Fibroblast of lung (primary cell): ENCODE measurements around the gene TSPAN18. TPM values are rescaled to one million over a fixed set of nuclear protein-coding genes. Genes with fewer than 3 reads are reported as not detected.

Experiments used
- DNase-seq, 2 donors: peaks; one replicate each; pipeline versions ENCODE4 v3.0.0 to v3.0.0-alpha.2; 2010; ENCODE audit warnings: low read depth in 2 of 2
- H2AFZ ChIP-seq: 2 replicates; pipeline ENCODE4 v1.5.1; 2012; ENCODE audit warnings: low read length, control low read depth, inconsistent platforms
- H3K27ac ChIP-seq: 2 replicates; pipeline ENCODE4 v1.5.1; 2011; ENCODE audit warnings: low read length, control low read depth; ENCODE audit not compliant: insufficient read depth
- H3K27me3 ChIP-seq: 2 replicates; pipeline ENCODE4 v1.5.1; 2011; ENCODE audit warnings: mild to moderate bottlenecking, low read length; ENCODE audit not compliant: control insufficient read depth, insufficient read depth
- H3K36me3 ChIP-seq: 2 replicates; pipeline ENCODE4 v1.5.1; 2011; ENCODE audit warnings: low read length; ENCODE audit not compliant: control insufficient read depth, insufficient read depth
- H3K4me1 ChIP-seq: 2 replicates; pipeline ENCODE4 v1.5.1; 2011; ENCODE audit warnings: low read length; ENCODE audit not compliant: control insufficient read depth, insufficient read depth; ENCODE audit errors: extremely low read depth
- H3K4me2 ChIP-seq: 2 replicates; pipeline ENCODE4 v1.5.1; 2011; ENCODE audit warnings: low read length, control low read depth; ENCODE audit not compliant: insufficient read depth; ENCODE audit errors: extremely low read depth
- H3K4me3 ChIP-seq, 4 experiments: fragments of 200-600 bp in 1 of 4; sonication (generic) in 1 of 4; replicated peaks in 1 of 4; 2 replicates each; pipeline ENCODE4 v1.5.1; 2011 to 2016; ENCODE audit warnings: low read length in 4 of 4, low read depth in 3 of 4, mild to moderate bottlenecking in 3 of 4, control low read depth in 2 of 4, inconsistent platforms in 1 of 4, mixed read lengths in 1 of 4; ENCODE audit not compliant: insufficient read depth in 1 of 4; ENCODE audit errors: control extremely low read depth in 1 of 4
- H3K79me2 ChIP-seq: 2 replicates; pipeline ENCODE4 v1.5.1; 2012; ENCODE audit warnings: mild to moderate bottlenecking, low read length, inconsistent platforms; ENCODE audit not compliant: control insufficient read depth, insufficient read depth
- H3K9ac ChIP-seq: 2 replicates; pipeline ENCODE4 v1.5.1; 2011; ENCODE audit warnings: mild to moderate bottlenecking, low read length, control low read depth; ENCODE audit not compliant: insufficient read depth
- H3K9me3 ChIP-seq: 2 replicates; pipeline ENCODE4 v1.5.1; 2012; ENCODE audit warnings: low read depth, low read length; ENCODE audit not compliant: control insufficient read depth, insufficient read depth
- H4K20me1 ChIP-seq: 2 replicates; pipeline ENCODE4 v1.5.1; 2011; ENCODE audit warnings: low read length; ENCODE audit not compliant: control insufficient read depth, insufficient read depth; ENCODE audit errors: extremely low read depth
- EZH2 ChIP-seq: IDR thresholded peaks from 2 replicates; pipeline ENCODE4 v1.5.1; 2012; ENCODE audit warnings: low read length, control low read depth, mild to moderate bottlenecking; ENCODE audit errors: missing control alignments
- polyA plus RNA-seq, 2 donors: library from polyadenylated mRNA; depleted of rRNA in 1 of 2; stranded (reverse) in 1 of 2; unstranded in 1 of 2; fragments of >200 nt; gene quantifications; 2 replicates each; pipeline ENCODE4 v1.2.1, GENCODE V29; 2011 to 2012; ENCODE audit warnings: missing spikeins in 1 of 2
- total RNA-seq: library from RNA; depleted of rRNA; stranded (reverse); fragments of >200 nt; gene quantifications from 2 replicates; pipeline ENCODE4 v1.2.1, GENCODE V29; 2014
- TF ChIP-seq, protein P1 (sequence below), 2 donors: IDR thresholded peaks in 1 of 2; conservative IDR thresholded peaks in 1 of 2; 1 replicate in 1 of 2; 2 replicates in 1 of 2; pipeline ENCODE4 v1.5.1; 2011 to 2012; ENCODE audit warnings: low read length in 2 of 2, control low read depth in 1 of 2, inconsistent platforms in 1 of 2, low read depth in 1 of 2, mild to moderate bottlenecking in 1 of 2

Gene TSPAN18
- total and polyA plus RNA-seq, 2 donors (not counting 1 experiment from before 2014, with no cell fraction given): 0.15 TPM; not detected in 1

DNA sequence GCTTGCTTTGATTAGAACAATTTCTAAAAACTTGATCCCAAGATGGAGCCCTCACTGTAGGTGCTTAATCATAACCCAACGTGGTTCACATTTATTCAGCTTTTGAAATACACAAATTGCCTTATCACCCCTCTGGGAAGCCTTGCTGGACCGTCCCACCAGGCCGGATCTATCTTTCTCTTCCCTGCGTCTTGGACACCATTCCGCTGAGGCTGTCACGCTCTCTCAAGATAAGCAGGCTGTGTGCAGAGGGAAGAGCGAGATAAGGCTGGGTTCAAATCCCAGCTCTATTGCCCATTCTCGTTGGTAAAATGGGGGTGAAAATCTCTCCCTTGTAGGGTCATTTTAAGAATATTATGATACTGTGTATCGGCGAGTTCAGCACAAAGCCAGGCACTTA is 244.4 kb downstream of the TSPAN18 start:
- H3K27me3 ChIP-seq: peaks cover 14% of the 10 kb centered on the region
- no peak overlapping the region for H3K4me3 ChIP-seq
- no peak overlapping the region for H3K27ac ChIP-seq

DNA sequence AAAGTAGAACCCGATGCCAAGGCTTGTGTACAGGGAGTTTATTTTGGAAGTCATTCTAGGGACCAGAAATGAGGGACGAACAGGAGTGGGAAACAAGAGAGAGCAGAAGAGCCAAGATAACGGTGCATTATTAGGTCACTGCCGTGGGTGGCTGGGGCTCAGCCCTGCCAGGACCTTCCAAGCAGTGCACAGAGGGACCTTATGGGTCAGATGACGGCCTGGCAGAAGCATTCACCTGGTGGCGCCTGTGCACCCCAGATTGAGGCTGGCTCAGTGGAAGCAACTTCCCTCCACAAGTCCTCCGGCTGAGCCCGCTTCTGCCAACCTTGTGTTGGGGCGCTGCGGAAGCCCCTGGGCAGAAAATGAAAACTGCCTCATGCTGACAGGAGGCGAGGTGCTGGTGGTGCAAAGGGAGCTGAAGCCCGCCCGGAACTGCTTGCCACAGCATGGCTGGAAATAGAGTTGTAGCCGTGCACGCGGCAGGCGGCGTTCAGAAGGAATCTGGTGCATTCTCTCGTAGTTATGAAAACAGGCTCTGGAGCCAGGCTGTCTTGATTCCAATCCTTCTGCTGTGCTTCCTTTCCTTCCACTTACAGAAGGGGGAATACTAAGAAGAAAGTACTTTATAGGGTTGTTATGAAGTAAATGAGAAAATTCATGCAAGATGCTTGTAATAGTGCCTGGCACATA is 246.1 kb downstream of the TSPAN18 start:
- Histone ChIP-seq H3K79me2 (no peaks in the 10 kb centered on the region), H3K4me3 (no peak overlapping the region), H3K27ac (no peak overlapping the region), H3K36me3 (no peaks in the 10 kb centered on the region), H3K9ac (no peak overlapping the region), H3K27me3 (peaks cover 14% of the 10 kb centered on the region), H3K4me1 (peaks cover 3% of the 10 kb centered on the region), H3K9me3 (no peaks in the 10 kb centered on the region), H2AFZ (no peak overlapping the region), H4K20me1 (no peaks in the 10 kb centered on the region), H3K4me2 (no peak overlapping the region)
- no peak for DNase-seq
- no peak for TF ChIP-seq EZH2
- TF ChIP-seq, protein P1, sequence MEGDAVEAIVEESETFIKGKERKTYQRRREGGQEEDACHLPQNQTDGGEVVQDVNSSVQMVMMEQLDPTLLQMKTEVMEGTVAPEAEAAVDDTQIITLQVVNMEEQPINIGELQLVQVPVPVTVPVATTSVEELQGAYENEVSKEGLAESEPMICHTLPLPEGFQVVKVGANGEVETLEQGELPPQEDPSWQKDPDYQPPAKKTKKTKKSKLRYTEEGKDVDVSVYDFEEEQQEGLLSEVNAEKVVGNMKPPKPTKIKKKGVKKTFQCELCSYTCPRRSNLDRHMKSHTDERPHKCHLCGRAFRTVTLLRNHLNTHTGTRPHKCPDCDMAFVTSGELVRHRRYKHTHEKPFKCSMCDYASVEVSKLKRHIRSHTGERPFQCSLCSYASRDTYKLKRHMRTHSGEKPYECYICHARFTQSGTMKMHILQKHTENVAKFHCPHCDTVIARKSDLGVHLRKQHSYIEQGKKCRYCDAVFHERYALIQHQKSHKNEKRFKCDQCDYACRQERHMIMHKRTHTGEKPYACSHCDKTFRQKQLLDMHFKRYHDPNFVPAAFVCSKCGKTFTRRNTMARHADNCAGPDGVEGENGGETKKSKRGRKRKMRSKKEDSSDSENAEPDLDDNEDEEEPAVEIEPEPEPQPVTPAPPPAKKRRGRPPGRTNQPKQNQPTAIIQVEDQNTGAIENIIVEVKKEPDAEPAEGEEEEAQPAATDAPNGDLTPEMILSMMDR (conservative IDR thresholded peaks at IDR 0.05 in 1 of 2, IDR thresholded peaks at IDR 0.05 in 1 of 2; ENCODE audit: low read depth in 1 of 2, low read length in 2 of 2): no peak

More for the DNA sequence above, 244.4 kb downstream of the TSPAN18 start:
- TF ChIP-seq EZH2: no peak
- TF ChIP-seq, protein P1 (conservative IDR thresholded peaks at IDR 0.05 in 1 of 2, IDR thresholded peaks at IDR 0.05 in 1 of 2; ENCODE audit: low read depth in 1 of 2, low read length in 2 of 2): no peak
- H3K9me3 ChIP-seq: no peaks in the 10 kb centered on the region
- no peak for DNase-seq
- H3K79me2 ChIP-seq: no peaks in the 10 kb centered on the region
- no peaks in the 10 kb centered on the region for H3K36me3 ChIP-seq
- no peak overlapping the region for H3K9ac ChIP-seq
- no peaks in the 10 kb centered on the region for H4K20me1 ChIP-seq
- no peak overlapping the region for H2AFZ ChIP-seq
- H3K4me2 ChIP-seq: no peak overlapping the region
- no peaks in the 10 kb centered on the region for H3K4me1 ChIP-seq

DNA sequence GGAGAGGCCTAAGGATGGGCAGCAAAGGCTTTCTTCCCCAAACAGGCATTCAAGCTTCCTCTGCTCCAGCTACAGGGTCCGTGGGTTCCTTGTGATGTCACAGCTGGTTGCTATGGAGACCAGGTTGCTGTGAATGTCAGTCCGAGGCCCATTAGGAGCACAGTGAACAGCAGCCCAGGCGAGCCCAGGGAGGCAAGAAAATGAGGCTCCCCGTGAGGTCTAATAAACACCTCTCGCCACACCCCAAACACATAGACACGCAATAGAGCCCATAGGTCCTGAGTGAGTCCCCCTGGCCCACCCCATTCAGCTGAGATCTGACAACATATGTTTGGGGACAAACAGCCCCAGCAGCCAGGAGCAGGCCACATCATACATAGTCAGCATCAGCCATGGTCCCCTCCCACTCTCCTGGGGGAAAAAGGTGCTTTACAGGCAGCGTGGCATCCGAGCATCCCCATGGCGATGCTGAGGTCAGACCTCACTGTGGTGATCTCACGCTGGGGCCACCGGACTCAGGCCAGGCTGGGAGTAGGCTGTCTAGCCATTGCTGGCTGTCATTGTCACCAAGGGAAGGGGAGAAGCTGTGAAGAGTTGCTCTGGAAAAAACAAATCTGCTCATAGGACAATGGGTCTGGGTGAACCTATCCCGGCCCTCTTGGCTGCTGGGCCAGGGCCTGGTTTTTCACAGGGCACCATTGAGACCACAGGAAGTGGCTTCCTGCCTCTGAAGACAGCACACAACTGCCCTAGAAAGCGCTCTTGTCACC is 247.1 kb downstream of the TSPAN18 start:
- DNase-seq: no peak
- Histone ChIP-seq H2AFZ (no peak overlapping the region), H3K9ac (no peak overlapping the region), H3K79me2 (no peaks in the 10 kb centered on the region), H3K27me3 (peaks cover 14% of the 10 kb centered on the region), H4K20me1 (no peaks in the 10 kb centered on the region), H3K27ac (no peak overlapping the region), H3K4me3 (no peak overlapping the region), H3K4me1 (peaks cover 6% of the 10 kb centered on the region), H3K4me2 (no peak overlapping the region), H3K36me3 (no peaks in the 10 kb centered on the region), H3K9me3 (no peaks in the 10 kb centered on the region)
- no peak for TF ChIP-seq EZH2
- TF ChIP-seq, protein P1 (conservative IDR thresholded peaks at IDR 0.05 in 1 of 2, IDR thresholded peaks at IDR 0.05 in 1 of 2; ENCODE audit: low read depth in 1 of 2, low read length in 2 of 2): no peak
